Memory B cell (primary cell): ENCODE measurements around the gene DYTN.

Experiments
- ATAC-seq: fragments of 150-1000 bp; cut with Tn5 transposase; 2 replicates; pipeline ENCODE4 v1.10.0; 2021; ENCODE audit warnings: low read depth, mild to moderate bottlenecking, moderate library complexity
- DNase-seq, 2 donors: peaks; one replicate each; pipeline ENCODE4 v3.0.0; 2022; ENCODE audit warnings: low spot score in 2 of 2
- H3K27ac Mint-ChIP-seq: one replicate; pipeline ENCODE4 v1.8.0; 2022; ENCODE audit warnings: mild to moderate bottlenecking, moderate library complexity, mixed read lengths
- H3K27me3 Mint-ChIP-seq: one replicate; pipeline ENCODE4 v1.8.0; 2022; ENCODE audit warnings: mixed read lengths
- H3K36me3 Mint-ChIP-seq: one replicate; pipeline ENCODE4 v1.8.0; 2022; ENCODE audit warnings: mild to moderate bottlenecking, mixed read lengths
- H3K4me1 Mint-ChIP-seq: one replicate; pipeline ENCODE4 v1.8.0; 2022; ENCODE audit warnings: mixed read lengths
- H3K4me3 Mint-ChIP-seq: one replicate; pipeline ENCODE4 v1.8.0; 2022; ENCODE audit warnings: mild to moderate bottlenecking, moderate library complexity, mixed read lengths
- H3K9me3 Mint-ChIP-seq: one replicate; pipeline ENCODE4 v1.8.0; 2022; ENCODE audit warnings: mixed read lengths

The DYTN gene

GRCh38 chr2:206718296-206718695, at the start of gene DYTN:
TSS of gene DYTN (minus strand) at chr2:206718396. CDS start at chr2:206718279, 117 bp downstream.
- no peak for ATAC-seq
- no peak within 1 kb of the TSS for H3K4me3 Mint-ChIP-seq
- H3K27ac Mint-ChIP-seq: no peak within 1 kb of the TSS

GRCh38 chr2:206766057-206766930, 48.1 kb upstream of the DYTN start:
- H3K9me3 Mint-ChIP-seq: no peaks in the 10 kb centered on the region
- peaks cover 17% of the 10 kb centered on the region for H3K36me3 Mint-ChIP-seq
- H3K4me3 Mint-ChIP-seq: peak overlapping the region; percentile 92
- ATAC-seq: no peak
- H3K27ac Mint-ChIP-seq: peak overlapping the region; percentile 97
- peaks cover 18% of the 10 kb centered on the region for H3K4me1 Mint-ChIP-seq
- no peak for DNase-seq
- no peaks in the 10 kb centered on the region for H3K27me3 Mint-ChIP-seq

More at GRCh38 chr2:206718296-206718695, at the start of gene DYTN:
- no peak for DNase-seq
- Mint-ChIP-seq H3K36me3 (no peaks in the 10 kb centered on the region), H3K4me1 (peaks cover 3% of the 10 kb centered on the region), H3K9me3 (peaks cover 6% of the 10 kb centered on the region), H3K27me3 (peaks cover 10% of the 10 kb centered on the region)

GRCh38 chr2:206765242-206766056, 47.3 kb upstream of the DYTN start, which contains the start of the genes FASTKD2 and MDH1B:
TSS of gene FASTKD2 (plus strand) at chr2:206765606. CDS start at chr2:206766694, 1,088 bp downstream.
TSS of gene MDH1B (minus strand) at chr2:206765328. CDS start at chr2:206765271, 57 bp downstream.
- peak within 1 kb of the TSS; percentile 97 for H3K27ac Mint-ChIP-seq
- no peaks in the 10 kb centered on the region for H3K9me3 Mint-ChIP-seq
- DNase-seq: peak; percentile 78 to 80
- H3K36me3 Mint-ChIP-seq: peaks cover 15% of the 10 kb centered on the region
- peak within 1 kb of the TSS; percentile 92 for H3K4me3 Mint-ChIP-seq
- peaks cover 18% of the 10 kb centered on the region for H3K4me1 Mint-ChIP-seq
- peak; percentile 83 for ATAC-seq
- H3K27me3 Mint-ChIP-seq: no peaks in the 10 kb centered on the region

- Mint-ChIP-seq H3K27me3 (no peaks in the 10 kb centered on the region), H3K4me3 (peak overlapping the region; percentile 92), H3K27ac (peak overlapping the region; percentile 97), H3K36me3 (peaks cover 14% of the 10 kb centered on the region), H3K4me1 (peaks cover 18% of the 10 kb centered on the region), H3K9me3 (no peaks in the 10 kb centered on the region)
- ATAC-seq (no peak), DNase-seq (no peak)
Observed at GRCh38 chr2:206764673-206765241, 46.6 kb upstream of the DYTN start.

GRCh38 chr2:206756816-206757215, 38.6 kb upstream of the DYTN start:
- DNase-seq (no peak), ATAC-seq (no peak)
- Mint-ChIP-seq H3K36me3 (no peaks in the 10 kb centered on the region), H3K9me3 (peaks cover 1% of the 10 kb centered on the region), H3K4me1 (no peaks in the 10 kb centered on the region), H3K27me3 (peaks cover 12% of the 10 kb centered on the region), H3K4me3 (no peak overlapping the region), H3K27ac (no peak overlapping the region)

- no peak overlapping the region for H3K4me3 Mint-ChIP-seq
- no peaks in the 10 kb centered on the region for H3K36me3 Mint-ChIP-seq
- peaks cover 11% of the 10 kb centered on the region for H3K27me3 Mint-ChIP-seq
- no peaks in the 10 kb centered on the region for H3K9me3 Mint-ChIP-seq
- no peak overlapping the region for H3K27ac Mint-ChIP-seq
- no peaks in the 10 kb centered on the region for H3K4me1 Mint-ChIP-seq
- no peak for DNase-seq
- ATAC-seq: no peak
Observed at GRCh38 chr2:206740800-206741199, 22.6 kb upstream of the DYTN start.

- Mint-ChIP-seq H3K4me1 (no peaks in the 10 kb centered on the region), H3K36me3 (no peaks in the 10 kb centered on the region), H3K27ac (no peak overlapping the region), H3K27me3 (peaks cover 10% of the 10 kb centered on the region), H3K9me3 (no peaks in the 10 kb centered on the region), H3K4me3 (no peak overlapping the region)
- ATAC-seq (no peak), DNase-seq (no peak)
Observed at GRCh38 chr2:206739271-206739670, 21.1 kb upstream of the DYTN start.

GRCh38 chr2:206736935-206737334, 18.7 kb upstream of the DYTN start:
- peaks cover 6% of the 10 kb centered on the region for H3K27me3 Mint-ChIP-seq
- no peaks in the 10 kb centered on the region for H3K4me1 Mint-ChIP-seq
- H3K4me3 Mint-ChIP-seq: no peak overlapping the region
- DNase-seq (no peak), ATAC-seq (no peak)
- H3K36me3 Mint-ChIP-seq: no peaks in the 10 kb centered on the region
- no peak overlapping the region for H3K27ac Mint-ChIP-seq
- H3K9me3 Mint-ChIP-seq: peaks cover 1% of the 10 kb centered on the region

GRCh38 chr2:206733341-206733740, 15.1 kb upstream of the DYTN start:
- H3K4me1 Mint-ChIP-seq: no peaks in the 10 kb centered on the region
- no peaks in the 10 kb centered on the region for H3K36me3 Mint-ChIP-seq
- no peak for DNase-seq
- peaks cover 16% of the 10 kb centered on the region for H3K27me3 Mint-ChIP-seq
- no peak overlapping the region for H3K4me3 Mint-ChIP-seq
- H3K9me3 Mint-ChIP-seq: peaks cover 1% of the 10 kb centered on the region
- no peak overlapping the region for H3K27ac Mint-ChIP-seq
- ATAC-seq: no peak

- peaks cover 25% of the 10 kb centered on the region for H3K27me3 Mint-ChIP-seq
- no peak for ATAC-seq
- H3K4me1 Mint-ChIP-seq: no peaks in the 10 kb centered on the region
- no peaks in the 10 kb centered on the region for H3K36me3 Mint-ChIP-seq
- no peak for DNase-seq
- no peak overlapping the region for H3K4me3 Mint-ChIP-seq
- no peak overlapping the region for H3K27ac Mint-ChIP-seq
- peaks cover 5% of the 10 kb centered on the region for H3K9me3 Mint-ChIP-seq
Observed at GRCh38 chr2:206728277-206729199, 10.3 kb upstream of the DYTN start.

GRCh38 chr2:206727287-206727686, 9.1 kb upstream of the DYTN start:
- no peak for DNase-seq
- Mint-ChIP-seq H3K4me1 (no peaks in the 10 kb centered on the region), H3K27ac (no peak overlapping the region), H3K9me3 (peaks cover 5% of the 10 kb centered on the region), H3K36me3 (no peaks in the 10 kb centered on the region), H3K27me3 (peaks cover 25% of the 10 kb centered on the region), H3K4me3 (no peak overlapping the region)
- no peak for ATAC-seq

GRCh38 chr2:206723288-206723687, 5.1 kb upstream of the DYTN start:
- no peak for DNase-seq
- H3K36me3 Mint-ChIP-seq: no peaks in the 10 kb centered on the region
- no peak overlapping the region for H3K27ac Mint-ChIP-seq
- H3K4me1 Mint-ChIP-seq: no peaks in the 10 kb centered on the region
- peaks cover 18% of the 10 kb centered on the region for H3K27me3 Mint-ChIP-seq
- H3K9me3 Mint-ChIP-seq: peaks cover 9% of the 10 kb centered on the region
- no peak for ATAC-seq
- H3K4me3 Mint-ChIP-seq: no peak overlapping the region

- ATAC-seq: no peak
- H3K4me3 Mint-ChIP-seq: no peak overlapping the region
- H3K27me3 Mint-ChIP-seq: peaks cover 12% of the 10 kb centered on the region
- H3K36me3 Mint-ChIP-seq: no peaks in the 10 kb centered on the region
- H3K4me1 Mint-ChIP-seq: no peaks in the 10 kb centered on the region
- no peak overlapping the region for H3K27ac Mint-ChIP-seq
- peaks cover 9% of the 10 kb centered on the region for H3K9me3 Mint-ChIP-seq
- DNase-seq: no peak
Observed at GRCh38 chr2:206721256-206721920, 3.2 kb upstream of the DYTN start.
